Left cardiac atrium (tissue), 4 donors: ENCODE measurements around the gene CCDC82. TPM values are rescaled to one million over a fixed set of nuclear protein-coding genes. Genes with fewer than 3 reads are reported as not detected.

Source experiments
- ATAC-seq, 2 donors: fragments of 200-7000 bp; cut with Tn5 transposase; one replicate each; pipeline ENCODE4 v1.9.1; 2020; ENCODE audit warnings: mild to moderate bottlenecking in 2 of 2, moderate library complexity in 2 of 2
- DNase-seq: peaks from one replicate; pipeline ENCODE4 v3.0.0-alpha.2; 2020
- intact Hi-C, 2 donors: fragments of 100-400 bp; cut with DNase I; formaldehyde crosslinking; loops; one replicate each; pipeline versions ENCODE4 v1.14.1 to v1.15.1; 2022 to 2023
- total RNA-seq, 2 donors: library from RNA; stranded (reverse); fragmentation: NEBNext Ultra II Directional; extraction: Animal tissue kit (Norgen Biotek cat#: 25700); gene quantifications; one replicate each; pipeline ENCODE4 v1.2.1, GENCODE V29; 2021
- donor health status: DM: no; HTN: yes; CAD: no.
- donor health status: DM: no; HTN: yes; CAD: no; lungs with severe emphysema.
- donor health status: DM: yes; HTN: yes; CAD: no.
- donor health status: Dilated cardiomyopathy.

Gene CCDC82
- total RNA-seq, 2 donors from 2014 or later, result 17.4 to 18.0 TPM

GRCh38 chr11:96373826-96374225 is 15.9 kb downstream of the CCDC82 start:
- intact Hi-C loops, result no loop called here
- no peak for ATAC-seq
- DNase-seq, result no peak

DNA sequence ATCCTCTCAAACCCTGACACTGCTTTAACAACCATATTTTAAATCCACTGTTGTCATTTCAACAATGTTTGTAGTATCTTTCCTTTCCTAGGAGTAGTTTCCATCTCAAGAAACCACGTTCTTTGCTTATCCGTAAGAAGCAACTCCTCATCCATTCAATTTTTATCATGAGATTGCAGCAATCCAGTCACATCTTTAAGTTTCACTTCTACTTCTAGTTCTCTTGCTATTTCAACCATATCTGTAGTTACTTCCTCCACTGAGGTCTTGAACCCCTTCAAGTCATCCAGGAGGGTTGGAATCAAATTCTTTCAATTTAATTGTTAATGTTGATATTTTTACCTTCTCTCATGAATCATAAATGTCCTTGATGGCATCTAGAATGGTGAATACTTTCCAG is 22.4 kb downstream of the CCDC82 start:
- DNase-seq, result no peak
- ATAC-seq, result no peak
- intact Hi-C loops, result no loop called here

- ATAC-seq (no peak), DNase-seq (no peak)
- intact Hi-C loops, result no loop called here
Observed at GRCh38 chr11:96366024-96366423, 23.7 kb downstream of the CCDC82 start.

DNA sequence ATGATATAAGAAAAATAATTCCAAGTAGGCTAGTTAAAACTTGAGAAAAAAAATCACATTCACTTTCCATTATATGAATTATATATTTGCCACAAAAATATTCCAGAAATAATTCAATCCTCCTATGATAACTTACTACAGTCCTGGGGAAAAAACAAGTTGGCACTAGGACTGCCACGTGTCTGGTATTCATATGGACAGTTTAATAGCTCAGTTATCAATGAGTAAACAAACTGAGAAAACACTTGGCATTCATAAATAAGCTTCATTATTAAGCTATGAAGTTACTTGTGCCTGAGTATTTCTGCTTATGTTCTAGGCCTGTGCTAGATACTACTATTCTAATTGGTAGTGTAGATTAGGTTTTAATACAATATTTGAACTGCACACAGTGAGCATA is 24.2 kb downstream of the CCDC82 start:
- ATAC-seq, result no peak
- intact Hi-C loops, result no loop called here
- no peak for DNase-seq

- ATAC-seq (peak in 1 of 2 donors; percentile 70), DNase-seq (no peak)
- intact Hi-C loops, result no loop called here
Observed at GRCh38 chr11:96361778-96362177, 27.9 kb downstream of the CCDC82 start.

GRCh38 chr11:96358321-96358720 is 31.4 kb downstream of the CCDC82 start:
- ATAC-seq (no peak), DNase-seq (no peak)
- intact Hi-C loops, result no loop called here

- intact Hi-C loops, result no loop called here
- DNase-seq, result no peak
Observed at GRCh38 chr11:96357794-96358193, 31.9 kb downstream of the CCDC82 start.

GRCh38 chr11:96356848-96357247 is 32.9 kb downstream of the CCDC82 start:
- intact Hi-C loops, result no loop called here
- DNase-seq (no peak), ATAC-seq (no peak)

More at GRCh38 chr11:96357794-96358193, 31.9 kb downstream of the CCDC82 start:
- no peak for ATAC-seq

DNA sequence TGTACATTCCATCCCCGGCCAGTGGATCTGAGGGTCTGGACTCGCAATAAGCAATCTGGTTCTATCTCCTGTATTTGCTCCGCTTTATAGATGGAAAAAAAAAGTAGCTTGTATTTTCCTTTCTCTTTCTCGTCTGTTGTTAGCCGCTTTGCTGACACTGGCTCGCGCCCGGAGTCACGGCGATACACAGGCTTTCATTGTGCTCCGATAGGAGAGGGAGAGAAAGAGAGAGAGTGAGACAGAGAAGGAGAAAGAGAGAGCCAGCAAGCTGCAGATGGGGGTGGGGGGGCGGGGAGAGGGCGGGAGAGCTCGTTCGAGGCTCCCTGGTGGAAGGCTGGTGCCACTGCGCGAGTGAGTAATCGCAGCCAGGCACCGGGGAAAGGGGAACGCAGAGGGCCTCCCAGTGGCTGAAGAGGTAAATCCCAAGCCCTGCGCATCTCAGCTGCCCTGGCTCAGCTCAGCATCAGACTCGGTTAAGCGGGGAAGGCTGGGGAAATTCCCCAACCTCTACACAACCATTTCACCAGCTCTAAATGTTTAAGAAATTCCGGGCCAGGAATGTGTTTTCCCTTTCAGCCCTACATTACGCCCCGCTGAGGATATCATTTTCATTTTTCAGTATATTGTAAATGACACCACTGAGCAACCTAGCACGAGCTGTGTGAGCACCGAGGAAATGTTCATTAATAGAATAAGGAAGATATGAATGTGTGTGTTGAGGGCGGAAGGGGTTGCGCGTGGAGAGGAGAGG is 46.6 kb downstream of the CCDC82 start, which contains the start of gene MAML2:
Gene MAML2 (minus strand): TSS at position 235 of the 751 bp plus-strand sequence. CDS start 1,300 bp downstream, outside the sequence.
- DNase-seq (peak; percentile 94), ATAC-seq (peak; percentile 91 to 94)
- intact Hi-C loops, result loop anchor here (2.0 to 5.0 kb wide), 5 partner anchors 36 to 496 kb away; no protein-coding TSS in a partner anchor

DNA sequence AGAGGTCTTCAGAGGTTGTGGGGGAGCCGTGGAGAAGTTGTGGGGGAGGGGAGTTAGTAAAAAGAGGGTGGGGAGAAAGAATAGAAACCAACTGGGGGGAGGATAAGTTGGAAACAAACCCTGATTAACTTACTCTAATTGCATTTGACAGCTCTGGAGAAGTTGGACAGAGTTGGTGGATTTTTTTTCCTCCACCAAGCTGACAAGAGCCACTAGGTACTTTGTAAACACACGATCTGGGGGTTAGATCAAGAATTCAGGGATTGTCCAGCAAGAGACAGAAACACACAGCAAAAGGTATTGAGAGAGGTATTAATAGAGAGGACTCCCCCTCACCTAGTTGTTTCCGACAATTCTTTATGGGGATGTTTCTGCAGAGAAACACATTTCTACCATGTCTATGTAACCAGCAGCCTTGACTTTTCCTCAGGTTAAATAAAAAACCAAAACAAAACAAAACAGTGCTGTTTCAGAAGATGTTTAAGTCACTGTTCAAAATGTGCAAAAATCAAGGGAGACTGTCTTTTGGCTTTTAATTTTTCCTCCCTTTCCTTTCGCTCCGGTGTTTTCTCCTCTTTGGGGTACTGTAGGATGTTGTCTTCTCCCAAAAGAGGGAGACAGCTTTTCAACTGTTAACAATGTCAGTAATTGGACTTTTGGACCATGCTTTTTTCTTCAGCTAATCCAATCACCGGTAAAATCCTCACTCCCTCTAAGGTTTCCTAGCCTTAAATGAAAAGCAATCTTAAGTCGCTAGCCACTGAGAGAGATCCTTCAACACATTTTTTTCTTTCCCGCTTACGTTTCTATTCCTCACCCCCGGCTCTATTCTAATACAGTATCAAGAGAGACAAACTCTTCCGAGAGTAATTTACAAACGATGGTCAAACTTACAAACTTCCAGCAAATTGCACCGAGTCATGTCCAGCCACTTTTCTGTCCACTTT is 47.4 kb downstream of the CCDC82 start:
- DNase-seq (no peak), ATAC-seq (peak; percentile 1 to 4)
- intact Hi-C loops, result loop anchor here (2.0 to 5.0 kb wide), 5 partner anchors 35 to 495 kb away; no protein-coding TSS in a partner anchor

GRCh38 chr11:96341211-96342013 is 48.3 kb downstream of the CCDC82 start:
- peak; percentile 15 to 60 for ATAC-seq
- peak; percentile 42 for DNase-seq
- intact Hi-C loops, result loop anchor here (2.0 to 5.0 kb wide), 5 partner anchors 34 to 494 kb away; no protein-coding TSS in a partner anchor

GRCh38 chr11:96340555-96340885 is 49.2 kb downstream of the CCDC82 start:
- intact Hi-C loops, result loop anchor here (5.0 kb wide), 4 partner anchors 33 to 493 kb away; no protein-coding TSS in a partner anchor
- ATAC-seq, result no peak
- DNase-seq, result no peak

GRCh38 chr11:96339706-96340554 is 49.8 kb downstream of the CCDC82 start:
- DNase-seq (no peak), ATAC-seq (no peak)
- intact Hi-C loops, result loop anchor here (2.0 to 5.0 kb wide), 5 partner anchors 33 to 493 kb away; no protein-coding TSS in a partner anchor

- ATAC-seq (peak; percentile 13 to 64), DNase-seq (peak; percentile 36)
- intact Hi-C loops, result loop anchor here in 1 of 2 donors (2.0 kb wide), 1 partner anchor 96 kb away; no protein-coding TSS in a partner anchor
Observed at GRCh38 chr11:96338910-96339705, 50.6 kb downstream of the CCDC82 start.

- DNase-seq (peak; percentile 24), ATAC-seq (peak in 1 of 2 donors; percentile 29)
- intact Hi-C loops, result loop anchor here in 1 of 2 donors (2.0 kb wide), 1 partner anchor 95 kb away; no protein-coding TSS in a partner anchor
Observed at GRCh38 chr11:96337541-96338431, 51.9 kb downstream of the CCDC82 start.

DNA sequence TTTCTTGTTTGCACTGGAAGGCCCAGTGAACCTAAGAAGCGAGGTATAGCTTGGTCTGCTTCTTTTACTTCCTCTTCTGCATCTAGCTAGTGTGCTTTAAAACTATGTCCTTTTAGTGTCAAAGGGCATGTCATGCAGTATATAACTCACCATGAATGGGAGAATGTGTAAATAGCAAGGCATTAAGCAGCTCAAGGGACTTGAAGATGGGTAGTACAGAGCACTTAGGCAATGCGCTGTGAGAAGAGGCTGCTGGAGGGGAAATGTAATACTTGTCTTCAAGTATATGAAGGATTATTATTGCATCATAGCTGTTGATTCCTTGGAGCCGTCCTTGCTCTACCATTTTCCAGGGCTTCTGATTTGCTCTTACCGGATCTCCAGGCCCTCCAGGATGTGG is 54.3 kb downstream of the CCDC82 start:
- intact Hi-C loops, result no loop called here
- ATAC-seq, result no peak
- DNase-seq, result no peak
